HFFc6 (cell line): ENCODE data around the gene NLGN1. TPM values are rescaled to one million over a fixed set of nuclear protein-coding genes. Genes with fewer than 3 reads are reported as not detected.

Experiments used
- DNase-seq: peaks from one replicate; pipeline ENCODE4 v3.0.0-alpha.2; 2018
- H3K27ac Mint-ChIP-seq: 2 replicates; pipeline ENCODE4 v1.8.0; 2020; ENCODE audit warnings: mild to moderate bottlenecking, mixed read lengths
- H3K27me3 Mint-ChIP-seq: 2 replicates; pipeline ENCODE4 v1.8.0; 2021; ENCODE audit warnings: mild to moderate bottlenecking, moderate library complexity, mixed read lengths; ENCODE audit not compliant: insufficient read depth
- H3K36me3 Mint-ChIP-seq: 2 replicates; pipeline ENCODE4 v1.8.0; 2021; ENCODE audit warnings: low read depth, mixed read lengths
- H3K4me1 Mint-ChIP-seq: 2 replicates; pipeline ENCODE4 v1.8.0; 2020; ENCODE audit warnings: low read depth, mixed read lengths
- H3K4me3 Mint-ChIP-seq: 2 replicates; pipeline ENCODE4 v1.8.0; 2020; ENCODE audit warnings: mild to moderate bottlenecking, moderate library complexity, mixed read lengths
- H3K9me3 Mint-ChIP-seq: 2 replicates; pipeline ENCODE4 v1.8.0; 2020; ENCODE audit warnings: mild to moderate bottlenecking, mixed read lengths
- CTCF ChIP-seq: fragments of 200-600 bp; sonication (generic); IDR thresholded peaks from 2 replicates; pipeline ENCODE4 v1.5.0; 2021; ENCODE audit warnings: antibody characterized with exemption, mild to moderate bottlenecking
- total RNA-seq, 6 experiments: library from RNA; stranded (reverse); fragmentation: NEBNext Ultra II Directional; extraction: Animal tissue kit (Norgen Biotek cat#: 25700); gene quantifications; 2 replicates in 1 of 6; 3 replicates in 5 of 6; pipeline ENCODE4 v1.2.3, GENCODE V29; 2021

Gene NLGN1
- total RNA-seq, 6 experiments from 2014 or later: 10.0 to 17.2 (median 15.7) TPM

GRCh38 chr3:173930251-173930650, 532.7 kb downstream of the NLGN1 start:
- no peaks in the 10 kb centered on the region for H3K27me3 Mint-ChIP-seq
- H3K4me3 Mint-ChIP-seq: no peak overlapping the region
- peaks cover 25% of the 10 kb centered on the region for H3K4me1 Mint-ChIP-seq
- no peaks in the 10 kb centered on the region for H3K9me3 Mint-ChIP-seq
- H3K36me3 Mint-ChIP-seq: no peaks in the 10 kb centered on the region
- TF ChIP-seq CTCF: no peak
- H3K27ac Mint-ChIP-seq: no peak overlapping the region
- DNase-seq: no peak

- peaks cover 25% of the 10 kb centered on the region for H3K4me1 Mint-ChIP-seq
- DNase-seq: peak; percentile 79
- no peaks in the 10 kb centered on the region for H3K9me3 Mint-ChIP-seq
- H3K27ac Mint-ChIP-seq: peak overlapping the region; percentile 75
- no peak overlapping the region for H3K4me3 Mint-ChIP-seq
- no peak for TF ChIP-seq CTCF
- no peaks in the 10 kb centered on the region for H3K27me3 Mint-ChIP-seq
- H3K36me3 Mint-ChIP-seq: no peaks in the 10 kb centered on the region
Observed at GRCh38 chr3:173932624-173933023, 535.1 kb downstream of the NLGN1 start.

DNA sequence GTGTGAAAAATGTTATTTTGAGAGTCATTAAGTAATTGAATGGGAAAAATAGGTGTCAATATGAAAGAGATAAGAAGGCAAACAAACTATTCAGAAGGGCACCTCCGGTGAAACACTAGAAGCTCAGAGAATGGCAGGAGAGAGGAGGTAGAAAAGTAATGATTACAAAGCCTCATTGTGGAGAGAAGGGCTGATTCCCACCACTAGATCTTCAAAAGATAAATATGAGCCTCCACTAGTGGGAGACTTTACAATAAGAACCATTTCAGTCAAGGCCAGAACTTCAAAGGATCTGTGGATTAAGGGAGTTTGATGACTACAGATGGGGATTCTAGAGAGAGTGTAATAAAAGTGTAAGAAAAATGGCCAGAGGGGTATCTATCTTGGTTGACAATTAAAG, 535.6 kb downstream of the NLGN1 start:
- no peak; the same call in none of the 2 replicates for TF ChIP-seq CTCF
- Mint-ChIP-seq H3K36me3 (no peaks in the 10 kb centered on the region), H3K9me3 (no peaks in the 10 kb centered on the region), H3K27me3 (no peaks in the 10 kb centered on the region), H3K4me1 (peaks cover 29% of the 10 kb centered on the region), H3K27ac (peak overlapping the region; percentile 75), H3K4me3 (no peak overlapping the region)
- DNase-seq: no peak

DNA sequence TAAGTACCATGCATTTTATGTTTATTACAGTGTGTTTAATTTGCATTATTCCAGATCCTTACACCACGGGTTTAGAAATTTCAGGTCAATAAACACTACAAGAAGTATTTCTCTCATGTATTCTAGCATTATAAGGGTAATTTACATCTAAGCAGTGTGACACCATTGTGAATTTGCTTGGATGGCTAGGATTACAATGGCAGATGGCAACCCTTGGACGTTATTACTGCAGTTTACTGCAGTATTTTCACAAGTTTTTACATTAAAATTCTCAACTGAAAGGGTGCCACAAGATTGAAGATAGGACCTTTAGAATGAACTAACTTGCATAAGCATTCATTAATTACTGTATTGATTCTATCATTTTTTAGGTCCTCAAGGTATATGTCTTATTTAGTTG, 538.8 kb downstream of the NLGN1 start:
- no peaks in the 10 kb centered on the region for H3K36me3 Mint-ChIP-seq
- no peak overlapping the region for H3K27ac Mint-ChIP-seq
- no peak overlapping the region for H3K4me3 Mint-ChIP-seq
- TF ChIP-seq CTCF: no peak
- no peak for DNase-seq
- peaks cover 45% of the 10 kb centered on the region for H3K4me1 Mint-ChIP-seq
- H3K9me3 Mint-ChIP-seq: no peaks in the 10 kb centered on the region
- H3K27me3 Mint-ChIP-seq: no peaks in the 10 kb centered on the region

DNA sequence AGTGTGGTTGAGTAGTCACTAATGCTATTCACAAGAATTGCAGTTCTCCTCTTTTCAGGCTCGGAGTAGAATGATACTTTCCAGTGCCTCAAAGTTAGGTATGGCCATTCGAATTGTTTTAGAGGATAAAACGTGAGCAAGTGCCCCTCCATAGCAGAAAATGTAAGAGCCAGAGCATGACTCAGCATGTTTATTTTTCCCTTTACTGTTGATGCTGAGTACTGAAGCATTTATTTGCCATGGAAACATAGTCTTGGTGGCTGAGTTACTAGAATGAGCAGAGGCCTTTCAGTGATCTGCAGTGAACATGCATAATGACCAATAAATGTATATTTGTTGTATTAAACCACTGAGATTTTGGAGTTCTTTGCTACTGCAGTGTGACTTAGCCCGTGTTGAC, 540.6 kb downstream of the NLGN1 start:
- Mint-ChIP-seq H3K27me3 (no peaks in the 10 kb centered on the region), H3K4me1 (peaks cover 27% of the 10 kb centered on the region), H3K27ac (peak overlapping the region; percentile 86), H3K4me3 (no peak overlapping the region; the same call in 1 of the 2 replicates), H3K36me3 (no peaks in the 10 kb centered on the region), H3K9me3 (no peaks in the 10 kb centered on the region)
- TF ChIP-seq CTCF: no peak
- DNase-seq: peak; percentile 85

- Mint-ChIP-seq H3K4me1 (peaks cover 22% of the 10 kb centered on the region), H3K36me3 (no peaks in the 10 kb centered on the region), H3K27ac (peak overlapping the region; percentile 86), H3K27me3 (no peaks in the 10 kb centered on the region), H3K4me3 (peak overlapping the region; percentile 5; the same call in 1 of the 2 replicates), H3K9me3 (no peaks in the 10 kb centered on the region)
- no peak for DNase-seq
- no peak for TF ChIP-seq CTCF
Observed at GRCh38 chr3:173938616-173939015, 541.1 kb downstream of the NLGN1 start.
